ENCODE data around the gene KRT9. TPM values are rescaled to one million over a fixed set of nuclear protein-coding genes. Genes with fewer than 3 reads are reported as not detected.
A peak's percentile ranks its signal among the peaks of the same experiment; 100 is the strongest.

The KRT9 gene
- total and polyA plus RNA-seq, 9 of the 15 experiments (the other 6 are each of a cell fraction or from before 2014, with no cell fraction given) = 0.03 TPM; not detected in 8

- peaks cover 36 to 85% of the 10 kb centered on the region in 2 experiments for H3K4me1 ChIP-seq (replicated peaks in 1 of 2; ENCODE audit: control insufficient read depth in 2 of 2, insufficient read depth in 2 of 2, low read length in 2 of 2)
- peak overlapping the region in 1 of 2 experiments; percentile 1; a peak in 1 of 4 replicates for H3K9ac ChIP-seq (ENCODE audit: insufficient read depth in 1 of 2, low read depth in 2 of 2, low read length in 2 of 2)
- no peak overlapping the region for H3K4me2 ChIP-seq (ENCODE audit: insufficient read depth, low read length)
- BruUV-seq (replicated peaks) = TSS peak; percentile 31
- peaks cover 33% of the 10 kb centered on the region; the same call in 1 of the 3 replicates for H3K36me3 ChIP-seq (ENCODE audit: control insufficient read depth, insufficient read depth, low read length)
- 59% methylated on average over 19 of the region's 19 CpGs for WGBS (ENCODE audit: insufficient coverage, low coverage, missing lambda C conversion rate)
- H4K20me1 ChIP-seq (replicated peaks; ENCODE audit: control insufficient read depth, insufficient read depth, low read length) = no peaks in the 10 kb centered on the region; the same call in 1 of the 2 replicates
- ChIA-PET CTCF (ENCODE audit: low intra/inter-chr PET ratio) (no interaction called here), POLR2A (no interaction called here)
- in situ Hi-C loops (cut with MboI) = no loop called here
- no peaks in the 10 kb centered on the region for H3K9me1 ChIP-seq (ENCODE audit: control insufficient read depth, insufficient read depth, low read length)
- H3K27ac ChIP-seq (ENCODE audit: extremely low read depth, low read depth, low read length) = no peak overlapping the region
- H3K79me2 ChIP-seq (ENCODE audit: control insufficient read depth, insufficient read depth, low read length) = peaks cover 28% of the 10 kb centered on the region
- no peaks in the 10 kb centered on the region for H3K9me3 ChIP-seq (replicated peaks; ENCODE audit: control insufficient read depth, insufficient read depth, low read depth, low read length)
- no peak overlapping the region for H3K4me3 ChIP-seq
- FAIRE-seq (no peak), DNase-seq (ENCODE audit: extremely low read depth in 1 of 4, low spot score in 3 of 4) (no peak), ATAC-seq (no peak)
- no peaks in the 10 kb centered on the region for H3K27me3 ChIP-seq (ENCODE audit: control insufficient read depth in 2 of 2, insufficient read depth in 2 of 2, low read length in 2 of 2)
- intact Hi-C loops (cut with micrococcal nuclease) = no loop called here
- TF ChIP-seq TFAP4 (CRISPR knock-in tag; IDR thresholded peaks at IDR 0.05; ENCODE audit: borderline replicate concordance) (peak; percentile 56; the same call in 1 of the 2 replicates), MAFG (tag; conservative IDR thresholded peaks at IDR 0.05) (no peak), ZBTB33 (CRISPR knock-in tag; IDR thresholded peaks at IDR 0.05) (peak; percentile 60; the same call in 1 of the 2 replicates), RBFOX2 (IDR thresholded peaks at IDR 0.05; ENCODE audit: low read depth, low read length) (peak; percentile 17; the same call in 1 of the 2 replicates), NFIC (IDR thresholded peaks at IDR 0.05) (peak; percentile 32; the same call in 1 of the 2 replicates), ZNF121 (CRISPR knock-in tag; conservative IDR thresholded peaks at IDR 0.05) (no peak), CBFA2T3 (IDR thresholded peaks at IDR 0.05) (peak; percentile 21; the same call in 1 of the 2 replicates)
- no peak overlapping the region for H2AFZ ChIP-seq (ENCODE audit: low read depth, low read length)
Observed at GRCh38 chr17:41523787-41524186, 48.1 kb downstream of the KRT9 start.
